NCI-H345 treated with DMSO at 0.1 percent for 48 hours (cell line): Measurements from ENCODE around the gene POLD2.
"Not testable (repeated sequence)": the region's sequence is repeated elsewhere in the genome, so short reads cannot be mapped to it uniquely, and the experiment has no call there.

ENCODE experiments used
- DNase-seq: peaks from one replicate; lab custom pipeline; 2025; ENCODE audit not compliant: unreplicated experiment; lab: John Stamatoyannopoulos, UW

POLD2 gene

GRCh38 chr7:44139311-44140010 is 16.1 kb upstream of the POLD2 start:
- no peak for DNase-seq

GRCh38 chr7:44138698-44139097 is 15.3 kb upstream of the POLD2 start:
- no peak for DNase-seq

DNA sequence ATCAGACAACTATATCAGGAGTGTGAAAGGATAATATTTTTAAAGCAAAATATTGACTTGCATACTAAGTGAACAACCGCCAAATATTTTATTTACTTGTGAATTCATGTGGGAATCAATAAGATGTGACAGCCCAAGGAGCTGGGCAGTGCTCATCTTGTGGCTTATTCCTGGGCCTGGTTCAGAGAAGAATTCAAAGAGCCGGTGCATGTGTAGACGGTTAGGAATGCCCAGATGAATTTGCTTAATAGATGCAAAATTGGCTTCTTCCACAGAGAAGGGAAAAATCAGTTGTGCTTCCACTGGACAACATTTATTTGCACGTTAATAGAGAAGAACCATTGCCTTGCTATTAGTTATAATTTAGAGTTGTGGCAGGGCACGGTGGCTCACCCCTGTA is 13.4 kb upstream of the POLD2 start:
- no peak for DNase-seq

DNA sequence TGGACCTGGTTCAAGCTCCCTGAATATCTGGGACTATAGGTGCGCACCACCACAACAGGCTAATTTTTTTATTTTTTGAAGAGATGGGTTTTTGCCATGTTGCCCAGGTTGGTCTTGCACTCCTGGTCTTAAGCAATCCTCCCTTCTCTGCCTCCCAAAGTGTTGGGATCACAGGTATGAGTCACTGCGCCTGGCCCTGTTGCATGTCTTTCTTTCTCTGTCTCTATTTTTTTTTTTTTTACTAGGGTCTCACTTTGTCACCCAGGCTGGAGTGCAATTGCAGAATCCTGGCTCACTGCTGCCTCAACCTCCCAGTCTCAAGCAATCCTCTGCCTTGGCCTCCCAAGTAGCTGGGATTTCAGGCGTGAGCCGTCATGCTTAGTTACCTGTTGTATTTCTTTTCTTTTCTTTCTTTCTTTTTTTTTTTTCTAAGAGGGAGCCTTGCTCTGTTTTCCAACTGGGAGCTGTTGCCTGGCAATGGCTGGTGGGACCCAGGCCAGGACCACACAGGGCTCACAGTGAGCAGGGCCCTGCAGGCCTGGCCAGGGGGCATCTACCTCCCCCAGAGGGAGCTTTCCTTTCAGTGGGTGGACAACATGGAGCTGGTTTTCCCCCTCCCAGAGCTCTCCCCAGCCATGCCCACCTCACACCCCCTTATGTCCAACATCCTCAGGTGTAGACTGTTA is 11.7 kb upstream of the POLD2 start:
- no peak for DNase-seq

DNA sequence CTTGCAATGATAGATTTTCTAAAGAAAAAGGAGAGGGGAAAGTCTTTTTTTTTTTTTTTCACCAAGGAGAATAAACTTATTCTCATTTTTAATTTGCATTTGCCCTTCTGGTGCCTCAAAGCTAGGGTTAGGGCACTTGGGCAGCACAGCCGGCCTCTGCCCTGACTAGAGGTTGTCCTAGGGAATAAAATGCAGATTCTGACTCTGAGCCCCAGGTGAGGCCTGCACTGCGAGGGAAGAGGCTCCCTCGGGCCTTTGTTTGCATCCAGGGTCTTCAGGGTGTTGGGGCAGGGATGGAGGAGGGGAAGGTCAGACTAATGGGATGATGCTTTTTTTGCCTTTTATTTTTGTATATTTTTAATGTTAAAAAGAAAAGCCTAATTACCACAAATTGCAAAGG is 9.9 kb upstream of the POLD2 start:
- no peak for DNase-seq

DNA sequence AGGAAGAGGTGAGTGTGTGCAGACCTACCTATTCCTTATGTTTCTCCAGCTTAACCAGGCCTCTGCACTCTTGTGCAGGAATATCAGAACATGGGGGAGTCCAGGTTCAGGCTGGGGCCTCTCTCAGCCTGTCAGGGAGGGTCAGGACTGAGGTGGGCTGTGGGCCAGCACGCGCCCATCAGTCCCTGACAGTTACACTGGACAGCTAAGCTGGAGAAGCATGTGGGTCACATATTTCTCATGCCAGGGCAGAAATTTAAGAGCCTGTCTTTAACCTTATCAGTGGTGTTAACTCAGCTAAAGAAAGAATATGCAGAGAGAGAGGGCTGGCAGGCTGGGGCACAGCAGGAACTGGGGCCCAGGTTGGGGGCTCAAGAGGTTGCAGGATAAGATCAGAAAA is 8.7 kb upstream of the POLD2 start:
- DNase-seq = no peak

- no peak for DNase-seq
Observed at GRCh38 chr7:44131173-44132029, 8.1 kb upstream of the POLD2 start.

GRCh38 chr7:44128721-44129582 is 5.6 kb upstream of the POLD2 start:
- no peak for DNase-seq

DNA sequence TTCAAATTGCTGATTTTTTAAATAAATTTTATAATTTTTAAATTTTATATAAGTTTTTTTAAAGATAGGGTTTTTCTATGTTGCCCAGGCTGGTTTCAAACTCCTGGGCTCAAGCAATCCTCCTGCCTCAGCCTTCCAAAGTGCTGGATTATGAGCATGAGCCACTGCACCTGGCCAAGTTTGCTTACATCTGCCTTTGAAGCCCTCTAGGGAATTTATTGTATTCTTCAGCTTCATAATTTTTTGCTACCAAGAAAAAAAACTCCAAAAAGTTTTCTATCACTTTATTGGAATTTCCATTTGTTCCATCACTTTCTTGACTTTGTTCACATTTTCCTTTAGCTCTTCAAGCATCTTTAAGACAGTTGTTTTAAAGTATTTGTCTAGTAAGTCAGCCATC is 3.8 kb upstream of the POLD2 start:
- no peak for DNase-seq

GRCh38 chr7:44126574-44126973 is 3.2 kb upstream of the POLD2 start:
- not testable (repeated sequence) for DNase-seq

GRCh38 chr7:44124822-44125202 is 1.5 kb upstream of the POLD2 start:
- no peak for DNase-seq

DNA sequence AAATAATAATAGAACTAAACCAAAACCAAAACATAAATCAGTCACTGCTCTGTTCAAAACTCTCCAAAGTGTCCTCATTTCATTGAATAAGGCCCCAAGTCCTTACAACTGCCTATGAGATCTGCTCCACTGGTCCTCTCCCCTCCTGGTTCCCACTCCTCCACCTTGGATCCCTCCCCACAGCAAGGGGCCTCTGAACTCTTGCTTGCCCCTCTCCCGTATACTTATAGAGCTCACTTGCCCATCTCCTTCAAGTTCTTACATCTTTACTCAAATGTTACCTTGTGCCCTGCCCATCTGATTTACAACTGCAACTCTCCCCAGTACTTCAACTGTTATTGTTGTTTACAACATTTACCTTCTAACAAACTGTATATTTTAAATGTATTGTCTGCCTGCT is 819 bp downstream of the POLD2 start:
- DNase-seq = no peak

DNA sequence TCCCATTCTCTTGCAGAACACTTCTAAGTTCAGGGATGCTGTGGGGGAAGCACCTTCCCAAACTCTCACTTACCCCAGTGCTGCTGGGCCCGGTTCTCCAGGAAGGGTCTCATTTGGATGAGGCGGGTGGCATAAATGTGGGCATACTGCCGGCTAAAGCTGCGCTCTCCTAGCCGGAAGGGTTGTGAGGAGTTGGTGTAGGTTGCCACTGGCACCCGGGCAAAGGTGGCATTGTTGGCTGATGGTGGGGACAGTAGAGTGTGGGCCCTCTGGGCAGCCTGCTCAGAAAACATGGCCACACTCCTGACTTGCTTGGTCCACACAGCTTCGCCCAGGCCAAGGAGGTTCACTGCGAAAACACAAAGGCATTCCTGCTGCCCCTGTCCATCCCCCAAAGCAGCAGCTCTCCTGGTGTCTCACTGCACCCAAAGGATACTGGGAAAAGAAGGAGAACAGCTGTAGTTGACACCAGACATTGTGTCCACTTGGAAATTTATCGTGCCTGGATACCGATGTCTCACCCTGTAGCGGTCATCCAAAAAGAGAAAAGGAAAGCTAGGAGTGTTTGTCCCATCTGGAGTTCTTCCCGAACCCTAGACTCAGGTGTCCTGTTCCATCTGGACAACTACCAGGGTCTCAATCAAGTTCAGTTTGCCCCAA is 1.5 kb downstream of the POLD2 start:
- DNase-seq = no peak

DNA sequence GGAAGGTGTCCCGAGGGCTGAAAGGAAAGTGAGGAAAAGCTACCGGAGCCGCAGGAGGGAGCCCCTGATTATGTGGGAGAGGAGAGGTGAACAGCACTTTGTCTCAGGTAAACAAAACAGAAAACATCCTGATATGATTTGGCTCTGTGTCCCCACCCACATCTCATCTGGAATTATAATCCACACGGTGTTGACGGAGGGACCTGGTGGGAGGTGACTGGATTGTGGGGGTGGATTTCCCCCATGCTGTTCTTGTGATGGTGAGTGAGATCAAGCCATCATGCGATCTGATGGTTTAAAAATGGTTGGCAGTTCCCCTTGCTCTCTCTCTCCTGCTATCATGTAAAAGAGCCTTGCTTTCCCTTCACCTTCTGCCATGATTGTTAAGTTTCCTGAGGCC is 3.0 kb downstream of the POLD2 start:
- DNase-seq = no peak

GRCh38 chr7:44119829-44120380 is 3.4 kb downstream of the POLD2 start:
- no peak for DNase-seq

DNA sequence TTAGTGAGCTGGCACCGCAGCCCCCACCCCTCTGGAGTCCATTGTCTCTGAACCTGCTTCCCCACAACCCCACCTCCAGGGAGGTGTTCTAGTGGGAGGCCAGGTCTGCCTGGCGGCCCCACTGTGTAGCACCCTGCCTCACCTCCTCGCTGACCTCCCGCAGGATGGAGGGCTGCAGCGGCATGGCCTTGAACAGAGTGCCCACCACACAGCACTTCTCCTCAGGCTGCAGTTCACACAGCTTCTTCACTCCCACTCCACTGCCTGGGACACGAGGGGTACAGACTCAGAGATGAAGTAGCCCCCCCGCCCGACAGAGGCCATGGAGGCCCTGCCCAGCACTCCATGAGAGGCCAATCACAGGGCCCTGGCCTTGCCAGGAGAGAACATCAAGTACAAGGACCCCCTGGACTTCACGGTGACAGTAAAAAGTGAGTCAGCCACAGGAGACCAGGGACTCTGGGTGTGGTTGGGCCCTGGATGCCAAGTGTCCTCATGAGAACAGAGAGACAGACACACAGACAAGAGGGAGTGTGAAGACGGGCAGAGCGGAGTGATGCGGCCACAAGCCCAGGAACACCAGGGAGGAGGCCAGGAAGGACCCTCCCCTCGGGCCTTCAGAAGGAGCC is 5.4 kb downstream of the POLD2 start:
- DNase-seq = no peak

GRCh38 chr7:44116789-44117666 is 6.3 kb downstream of the POLD2 start:
- no peak for DNase-seq

- DNase-seq = no peak
Observed at GRCh38 chr7:44116087-44116788, 7.1 kb downstream of the POLD2 start.
